ENCODE data around the gene PLEKHH3. TPM values are rescaled to one million over a fixed set of nuclear protein-coding genes. Genes with fewer than 3 reads are reported as not detected.

PLEKHH3 gene
- polyA plus RNA-seq, 3 donors: 14.4 to 18.9 (median 18.6) TPM

DNA sequence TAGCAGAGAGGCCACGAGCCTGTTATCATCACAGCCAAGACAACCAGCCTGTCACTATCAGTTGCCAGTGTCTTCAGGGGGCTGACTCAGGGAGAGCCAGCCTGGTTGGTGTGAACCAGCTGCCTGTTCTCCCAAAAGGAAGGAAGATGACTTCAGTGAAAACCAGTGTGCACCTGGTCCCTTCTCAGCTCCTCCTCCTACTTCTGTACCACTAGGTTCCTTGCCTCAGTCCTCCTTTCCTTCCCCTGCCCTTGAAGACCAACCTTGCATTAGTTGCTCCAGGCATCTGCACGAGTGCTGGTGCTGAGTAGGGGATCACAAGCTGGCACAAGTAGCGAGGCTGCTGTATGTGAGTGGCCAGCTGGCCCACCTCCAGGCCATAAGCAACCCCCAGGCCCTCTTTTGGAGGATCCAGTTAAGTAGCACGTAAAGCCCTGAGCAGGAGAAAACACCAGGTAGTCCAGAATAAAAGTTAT is 58.8 kb downstream of the PLEKHH3 start:
- no peak for DNase-seq (ENCODE audit: extremely low read depth in 1 of 11, low read depth in 9 of 11, low spot score in 4 of 11)

Other genes with a start within 250 kb of the PLEKHH3 start
- 10 to 100 TPM; 53.4 to 73.9 (median 55.7) TPM for gene ATP6V0A1, start 218.1 kb downstream of the PLEKHH3 start, polyA plus RNA-seq (ENCODE audit: insufficient read length in 3 of 3)
- gene NAGLU, start 140.8 kb downstream of the PLEKHH3 start, polyA plus RNA-seq (ENCODE audit: insufficient read length in 3 of 3): 10 to 100 TPM; 15.6 to 31.6 (median 26.4) TPM
- gene HSD17B1, start 124.1 kb downstream of the PLEKHH3 start, polyA plus RNA-seq (ENCODE audit: insufficient read length in 3 of 3): 1 to 10 TPM; 3.4 to 5.9 (median 5.0) TPM
- 10 to 100 TPM; 59.8 to 66.8 (median 61.4) TPM for gene COASY, start 114.8 kb downstream of the PLEKHH3 start, polyA plus RNA-seq (ENCODE audit: insufficient read length in 3 of 3)
- gene MLX, start 109.9 kb downstream of the PLEKHH3 start, polyA plus RNA-seq (ENCODE audit: insufficient read length in 3 of 3): 10 to 100 TPM; 33.2 to 36.1 (median 35.5) TPM
- 10 to 100 TPM; 16.0 to 22.9 (median 18.4) TPM for gene PSMC3IP, start 99.3 kb downstream of the PLEKHH3 start, polyA plus RNA-seq (ENCODE audit: insufficient read length in 3 of 3)
- 10 to 100 TPM; 44.7 to 65.3 (median 46.9) TPM for gene RETREG3, start 67.6 kb downstream of the PLEKHH3 start, polyA plus RNA-seq (ENCODE audit: insufficient read length in 3 of 3)
- gene TUBG1, start 67.3 kb downstream of the PLEKHH3 start, polyA plus RNA-seq (ENCODE audit: insufficient read length in 3 of 3): 10 to 100 TPM; 49.6 to 66.9 (median 54.7) TPM
- gene TUBG2, start 17.7 kb downstream of the PLEKHH3 start, polyA plus RNA-seq (ENCODE audit: insufficient read length in 3 of 3): 10 to 100 TPM; 24.7 to 41.1 (median 25.7) TPM
- gene CCR10, start 4.8 kb upstream of the PLEKHH3 start, polyA plus RNA-seq (ENCODE audit: insufficient read length in 3 of 3): 1 to 10 TPM; 1.6 to 2.4 (median 1.7) TPM
- gene CNTNAP1, start 5.5 kb upstream of the PLEKHH3 start, polyA plus RNA-seq (ENCODE audit: insufficient read length in 3 of 3): 1 to 10 TPM; 6.7 to 8.9 (median 8.7) TPM
- gene EZH1, start 68.0 kb upstream of the PLEKHH3 start, polyA plus RNA-seq (ENCODE audit: insufficient read length in 3 of 3): 10 to 100 TPM; 37.9 to 65.1 (median 41.3) TPM
- gene RAMP2, start 84.2 kb upstream of the PLEKHH3 start, polyA plus RNA-seq (ENCODE audit: insufficient read length in 3 of 3): 100 to 1,000 TPM in 1 of 3 donors, 10 to 100 TPM in 2; 80.9 to 101 (median 84.6) TPM
- gene VPS25, start 96.5 kb upstream of the PLEKHH3 start, polyA plus RNA-seq (ENCODE audit: insufficient read length in 3 of 3): 10 to 100 TPM; 80.6 to 93.2 (median 86.2) TPM
- 10 to 100 TPM in 1 of 3 donors, 1 to 10 TPM in 2; 7.1 to 16.8 (median 7.8) TPM for gene WNK4, start 103.6 kb upstream of the PLEKHH3 start, polyA plus RNA-seq (ENCODE audit: insufficient read length in 3 of 3)
- gene COA3, start 121.7 kb upstream of the PLEKHH3 start, polyA plus RNA-seq (ENCODE audit: insufficient read length in 3 of 3): 100 to 1,000 TPM; 150 to 167 (median 159) TPM
- 1 to 10 TPM; 1.4 to 3.4 (median 2.2) TPM for gene CNTD1, start 121.9 kb upstream of the PLEKHH3 start, polyA plus RNA-seq (ENCODE audit: insufficient read length in 3 of 3)
- 10 to 100 TPM; 70.2 to 76.5 (median 74.2) TPM for gene BECN1, start 147.3 kb upstream of the PLEKHH3 start, polyA plus RNA-seq (ENCODE audit: insufficient read length in 3 of 3)
- gene PSME3, start 156.4 kb upstream of the PLEKHH3 start, polyA plus RNA-seq (ENCODE audit: insufficient read length in 3 of 3): 100 to 1,000 TPM in 2 of 3 donors, 10 to 100 TPM in 1; 96.0 to 115 (median 110) TPM
- 1 to 10 TPM in 2 of 3 donors, under 1 TPM in 1; 0.92 to 1.5 (median 1.1) TPM for gene AOC2, start 167.6 kb upstream of the PLEKHH3 start, polyA plus RNA-seq (ENCODE audit: insufficient read length in 3 of 3)
- gene AOC3, start 174.2 kb upstream of the PLEKHH3 start, polyA plus RNA-seq (ENCODE audit: insufficient read length in 3 of 3): 1 to 10 TPM; 4.8 to 6.3 (median 5.3) TPM
- gene G6PC1, start 223.8 kb upstream of the PLEKHH3 start, polyA plus RNA-seq (ENCODE audit: insufficient read length in 3 of 3): 1 to 10 TPM; 6.2 to 9.6 (median 9.5) TPM

Data from renal cortex interstitium (tissue), 11 donors.